SW 1271 (cell line): ENCODE data around the gene TTF2.

Experiments used
- DNase-seq, 2 experiments: peaks; one replicate each; lab custom pipeline; 2025; lab: John Stamatoyannopoulos, UW

TTF2 gene

DNA sequence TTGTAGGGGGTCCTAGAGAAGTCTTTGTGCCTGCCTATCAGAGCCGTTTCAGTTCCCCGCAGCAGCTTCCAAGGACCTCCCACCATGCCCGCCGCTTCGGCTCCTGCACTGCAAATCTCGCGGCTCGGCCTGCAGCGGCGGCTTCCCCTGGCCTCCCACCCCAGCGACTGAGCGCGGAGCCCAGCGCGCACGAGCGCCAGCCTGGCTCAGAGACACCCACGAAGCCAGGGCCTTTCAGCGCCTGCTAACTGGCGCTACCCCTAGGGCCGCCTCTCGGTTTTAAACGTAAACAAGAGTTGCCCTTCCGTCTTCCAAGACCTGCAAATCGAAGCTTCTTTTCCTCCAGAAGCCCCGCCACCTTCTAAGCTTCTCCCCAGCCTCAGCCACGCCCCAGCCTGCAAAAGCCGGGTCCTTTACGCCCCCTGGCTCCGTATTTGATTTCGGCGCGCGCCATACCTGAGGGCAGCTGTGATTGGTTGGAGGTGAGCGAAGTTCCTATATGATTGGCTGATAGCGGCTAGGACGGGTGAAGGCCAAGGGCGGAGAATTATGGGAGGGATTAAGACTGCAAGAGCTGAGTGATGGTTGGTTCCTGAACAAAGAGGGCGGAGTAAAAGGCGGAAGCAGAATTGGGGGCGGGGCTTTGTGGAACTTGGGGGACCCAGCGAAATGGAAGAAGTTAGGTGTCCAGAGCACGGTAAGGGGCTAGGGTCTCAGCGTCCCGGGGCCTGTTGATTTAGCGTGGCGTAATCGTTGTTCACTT is at the start of gene TTF2:
Gene TTF2, plus strand, starts transcription at position 649 of the 763 bp plus-strand sequence. Its CDS starts 21 bp downstream, at position 670.
- peak; percentile 90 to 98 for DNase-seq

DNA sequence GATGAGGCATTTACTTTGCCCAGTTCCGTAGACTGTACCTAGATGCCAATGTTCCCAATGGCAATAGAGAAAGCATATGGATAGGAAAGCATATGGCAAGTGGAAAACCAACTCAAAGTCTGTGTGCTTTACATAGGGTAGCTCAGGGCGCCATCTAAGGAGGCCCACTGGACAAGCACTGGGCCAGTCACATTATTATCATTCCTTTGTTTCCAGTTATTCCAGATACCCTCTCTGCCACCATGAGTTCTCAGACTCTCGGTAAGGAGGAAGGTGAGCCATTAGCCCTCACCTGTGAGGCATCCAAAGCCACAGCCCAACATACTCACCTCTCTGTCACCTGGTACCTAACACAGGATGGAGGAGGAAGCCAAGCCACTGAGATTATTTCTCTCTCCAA is 48.8 kb upstream of the TTF2 start:
- DNase-seq, result no peak

DNA sequence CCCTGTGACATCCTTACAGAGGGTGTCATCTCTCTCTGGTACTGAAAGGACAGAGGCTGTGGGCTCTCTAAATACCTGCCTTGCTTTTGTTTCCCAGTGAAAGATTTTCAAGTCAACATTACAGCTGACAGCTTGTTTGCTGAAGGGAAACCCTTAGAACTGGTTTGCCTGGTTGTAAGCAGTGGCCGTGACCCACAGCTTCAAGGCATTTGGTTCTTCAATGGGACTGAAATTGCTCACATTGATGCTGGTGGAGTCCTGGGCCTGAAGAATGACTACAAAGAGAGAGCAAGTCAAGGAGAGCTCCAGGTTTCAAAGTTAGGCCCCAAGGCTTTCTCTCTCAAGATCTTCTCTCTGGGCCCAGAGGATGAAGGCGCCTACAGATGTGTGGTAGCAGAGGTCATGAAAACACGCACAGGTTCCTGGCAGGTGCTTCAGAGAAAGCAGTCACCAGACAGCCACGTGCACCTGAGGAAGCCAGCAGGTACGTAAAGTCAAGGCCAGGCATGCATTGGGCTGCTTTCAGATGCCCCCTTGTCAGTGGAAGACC is 46.7 kb upstream of the TTF2 start:
- no peak for DNase-seq

DNA sequence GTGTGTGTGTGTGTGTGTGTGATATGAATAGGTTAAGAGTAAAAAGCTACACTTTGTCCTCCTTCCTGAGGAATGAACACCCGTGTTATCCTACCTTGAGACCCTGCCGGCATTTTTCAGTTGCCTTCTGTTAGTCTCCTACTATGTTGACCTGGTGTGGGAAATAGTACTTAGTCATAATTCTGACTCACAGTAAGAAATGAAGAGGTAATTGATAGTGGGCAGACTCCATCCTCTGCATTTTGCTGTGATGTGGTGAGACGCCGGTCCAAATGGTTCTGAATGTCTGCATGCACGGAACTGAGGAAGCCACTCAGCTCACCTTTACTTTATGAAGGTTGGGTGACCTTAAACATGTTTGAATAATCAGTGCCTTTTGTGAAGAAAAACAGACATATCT is 45.9 kb upstream of the TTF2 start:
- DNase-seq, result no peak

DNA sequence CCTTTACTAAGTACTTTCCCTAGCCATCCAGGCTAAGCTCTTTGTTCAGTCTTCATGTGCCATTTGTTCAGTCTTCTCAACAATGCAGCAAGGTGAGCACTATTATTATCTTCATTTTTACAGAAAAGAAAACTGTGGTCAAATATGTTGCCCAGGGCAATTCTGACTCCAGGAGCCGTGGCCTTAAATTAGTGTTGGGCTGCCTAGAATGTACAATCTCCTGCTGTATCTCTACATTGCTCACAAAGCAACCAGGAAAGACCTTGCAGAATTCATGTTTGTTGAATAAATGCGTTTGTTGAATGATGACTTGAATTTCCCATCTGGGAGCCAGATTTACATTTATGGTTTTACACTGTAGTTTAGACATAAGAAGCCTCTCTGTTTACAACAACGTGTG is 44.4 kb upstream of the TTF2 start:
- no peak for DNase-seq

DNA sequence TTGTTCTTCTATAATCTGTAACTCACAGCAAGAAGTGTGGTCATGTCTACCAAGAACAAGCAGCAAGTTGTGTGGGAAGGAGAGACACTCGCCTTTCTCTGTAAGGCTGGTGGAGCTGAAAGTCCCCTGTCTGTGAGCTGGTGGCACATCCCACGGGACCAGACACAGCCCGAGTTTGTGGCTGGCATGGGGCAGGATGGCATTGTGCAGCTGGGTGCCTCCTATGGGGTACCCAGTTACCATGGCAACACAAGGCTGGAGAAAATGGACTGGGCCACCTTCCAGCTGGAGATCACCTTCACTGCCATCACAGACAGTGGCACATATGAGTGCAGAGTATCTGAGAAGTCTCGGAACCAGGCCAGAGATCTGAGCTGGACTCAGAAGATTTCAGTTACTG is 43.1 kb upstream of the TTF2 start:
- DNase-seq, result no peak

DNA sequence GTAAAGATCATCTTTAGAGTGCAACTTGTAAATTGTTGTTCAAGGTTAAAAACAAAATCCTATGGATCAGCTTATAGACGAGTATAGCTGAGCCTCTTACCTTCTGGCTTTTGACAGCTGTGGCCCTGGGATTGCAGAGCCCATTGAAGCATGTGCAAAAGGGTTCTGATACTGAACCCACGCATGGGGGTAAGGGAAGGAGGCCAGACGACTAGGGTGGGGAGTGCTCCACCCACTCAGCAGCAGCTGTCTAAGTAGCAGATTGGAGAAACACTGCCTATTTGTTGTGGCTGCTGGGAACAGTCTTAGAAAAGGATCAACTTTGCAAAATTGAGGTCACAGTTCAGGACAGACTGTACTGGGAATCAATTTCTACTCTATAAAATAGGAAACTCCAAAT is 42.5 kb upstream of the TTF2 start:
- no peak for DNase-seq

DNA sequence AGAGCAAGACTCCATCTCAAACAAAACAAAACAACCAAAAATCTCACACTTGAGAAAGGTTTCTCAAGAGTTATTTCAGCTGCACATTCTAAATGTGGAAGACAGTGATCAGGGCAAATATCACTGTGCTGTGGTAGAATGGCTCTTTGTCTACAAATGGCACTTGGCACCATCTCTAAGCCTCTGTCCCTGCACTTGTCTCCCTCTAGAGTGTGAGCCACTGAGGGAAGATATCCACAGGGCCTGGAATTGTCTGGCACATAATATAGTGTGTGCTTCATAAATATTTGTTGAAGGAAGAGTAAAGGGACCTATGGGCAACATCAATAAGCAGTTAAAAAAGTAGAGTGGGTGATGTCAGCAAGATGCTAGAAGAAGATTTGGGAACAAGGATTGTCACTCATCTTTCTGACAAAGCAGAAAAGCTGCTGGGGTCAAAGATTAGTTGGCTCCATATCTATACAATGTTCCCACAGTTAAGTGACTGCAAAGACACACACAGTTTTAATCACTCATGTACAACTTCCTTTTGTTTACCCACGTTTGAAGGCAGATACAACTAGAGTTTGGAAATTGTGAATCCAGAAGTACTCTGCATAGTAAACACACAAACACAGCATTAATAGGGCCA is 39.5 kb upstream of the TTF2 start:
- no peak for DNase-seq

DNA sequence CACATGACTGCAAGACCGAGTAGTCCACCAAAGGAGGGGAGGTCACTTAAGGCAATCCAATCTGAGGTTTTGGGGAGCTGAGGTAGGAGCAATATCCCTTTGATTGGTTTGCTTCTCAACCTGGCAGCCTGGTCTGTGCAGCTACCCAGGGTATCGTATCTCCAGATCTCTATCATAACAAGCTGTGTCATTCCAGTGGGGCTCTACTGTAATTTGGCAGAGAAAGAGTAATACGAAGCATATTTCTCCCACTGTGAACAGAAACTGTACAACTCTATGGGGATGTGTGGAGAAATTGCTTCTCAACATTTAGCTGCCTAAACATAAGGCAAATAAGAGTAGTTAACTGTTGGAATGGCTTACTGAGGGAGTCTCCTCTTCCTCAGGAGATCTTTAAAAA is 38.0 kb upstream of the TTF2 start:
- no peak for DNase-seq

DNA sequence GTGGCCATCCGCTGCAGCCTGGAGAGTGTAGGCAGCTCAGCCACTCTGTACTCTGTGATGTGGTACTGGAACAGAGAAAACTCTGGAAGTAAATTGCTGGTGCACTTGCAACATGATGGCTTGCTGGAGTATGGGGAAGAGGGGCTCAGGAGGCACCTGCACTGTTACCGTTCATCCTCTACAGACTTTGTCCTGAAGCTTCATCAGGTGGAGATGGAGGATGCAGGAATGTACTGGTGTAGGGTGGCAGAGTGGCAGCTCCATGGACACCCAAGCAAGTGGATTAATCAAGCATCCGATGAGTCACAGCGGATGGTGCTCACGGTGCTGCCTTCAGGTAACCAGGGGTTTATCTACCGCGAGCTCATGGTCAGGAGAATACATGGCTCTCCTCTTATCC is 34.6 kb upstream of the TTF2 start:
- DNase-seq, result no peak

DNA sequence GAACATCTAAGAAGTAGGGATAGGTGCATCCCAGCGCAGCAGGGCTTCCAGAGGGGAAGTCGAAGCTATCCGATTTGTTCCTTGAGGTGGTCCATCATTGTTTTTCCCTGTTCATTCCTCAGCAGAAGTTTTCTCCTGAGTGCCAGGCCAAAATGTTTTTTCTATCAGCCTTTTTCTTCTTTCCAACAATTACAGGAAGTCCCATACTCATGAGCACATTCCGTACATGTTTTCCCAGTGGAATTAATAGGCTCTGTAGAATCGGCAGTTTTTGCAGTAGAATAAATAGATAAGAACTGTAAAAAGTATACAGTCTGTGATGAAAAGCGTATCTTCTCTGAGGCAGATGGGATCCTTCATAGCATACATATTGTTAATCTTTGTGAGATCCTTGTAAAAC is 33.8 kb upstream of the TTF2 start:
- no peak for DNase-seq

DNA sequence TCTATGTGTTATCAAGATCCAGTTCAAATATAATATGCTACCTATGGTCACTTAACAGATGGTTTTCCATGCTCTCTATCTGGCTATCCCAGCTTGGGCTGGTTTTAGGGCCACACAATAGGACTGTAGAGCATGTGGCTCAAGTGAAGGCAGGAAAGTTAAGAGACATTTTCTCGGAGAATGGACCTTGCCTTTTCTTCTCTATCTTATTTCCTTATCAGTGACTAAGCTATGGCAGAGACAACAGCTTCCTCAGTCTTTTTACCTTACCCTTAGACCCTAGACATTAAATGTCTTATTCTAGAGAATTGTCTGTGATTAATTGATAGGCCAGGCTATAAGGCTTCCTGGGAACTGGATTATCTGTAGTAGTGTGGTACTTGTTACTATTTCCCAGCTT is 30.4 kb upstream of the TTF2 start:
- DNase-seq, result no peak

DNA sequence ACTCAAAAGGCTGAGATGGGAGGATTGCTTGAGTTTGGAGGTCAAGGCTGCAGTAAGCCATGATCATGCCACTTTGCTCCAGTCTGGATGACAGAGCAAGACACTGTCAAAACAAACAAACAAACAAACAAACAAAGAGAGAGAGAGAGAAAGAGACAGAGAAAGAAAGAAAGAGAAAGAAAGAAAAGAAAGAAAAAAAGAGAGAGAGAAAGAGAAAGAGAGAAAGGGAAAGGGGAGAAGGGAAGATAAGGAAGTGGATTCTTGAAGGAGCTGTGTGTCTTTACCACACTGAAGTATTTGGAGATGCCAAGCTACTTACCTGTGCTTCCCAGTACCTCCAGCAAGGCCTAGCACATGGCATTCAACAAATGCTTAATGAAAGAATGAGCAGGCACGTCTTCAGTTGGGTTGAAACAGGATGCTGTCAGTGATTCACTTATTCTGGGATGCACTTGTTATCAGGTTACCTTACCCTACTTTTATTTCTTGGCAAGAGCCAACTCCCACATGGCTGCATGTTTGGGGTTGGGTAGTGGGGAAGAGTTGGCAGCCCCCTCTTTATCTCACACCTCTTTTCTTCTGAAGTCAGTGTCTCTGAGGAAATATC is 29.8 kb upstream of the TTF2 start:
- no peak for DNase-seq

DNA sequence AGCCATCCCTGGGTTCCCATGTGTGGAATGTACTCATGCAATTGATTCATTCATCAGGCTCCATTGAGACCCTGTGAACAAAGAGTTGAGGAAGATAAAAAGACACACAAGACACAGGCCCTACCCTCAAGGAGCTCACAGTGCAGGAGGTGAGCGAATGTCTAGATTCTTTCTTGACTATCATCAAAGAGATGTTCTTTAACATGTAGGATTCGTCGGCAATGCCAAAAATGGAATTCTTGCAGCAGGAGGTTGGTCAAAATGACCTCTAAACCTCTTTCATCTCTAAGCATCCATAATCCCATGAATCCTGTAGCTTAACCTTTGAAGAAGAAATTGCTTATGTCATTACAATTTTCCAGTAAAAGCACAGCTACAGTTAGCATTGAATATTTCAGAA is 27.9 kb upstream of the TTF2 start:
- no peak for DNase-seq

DNA sequence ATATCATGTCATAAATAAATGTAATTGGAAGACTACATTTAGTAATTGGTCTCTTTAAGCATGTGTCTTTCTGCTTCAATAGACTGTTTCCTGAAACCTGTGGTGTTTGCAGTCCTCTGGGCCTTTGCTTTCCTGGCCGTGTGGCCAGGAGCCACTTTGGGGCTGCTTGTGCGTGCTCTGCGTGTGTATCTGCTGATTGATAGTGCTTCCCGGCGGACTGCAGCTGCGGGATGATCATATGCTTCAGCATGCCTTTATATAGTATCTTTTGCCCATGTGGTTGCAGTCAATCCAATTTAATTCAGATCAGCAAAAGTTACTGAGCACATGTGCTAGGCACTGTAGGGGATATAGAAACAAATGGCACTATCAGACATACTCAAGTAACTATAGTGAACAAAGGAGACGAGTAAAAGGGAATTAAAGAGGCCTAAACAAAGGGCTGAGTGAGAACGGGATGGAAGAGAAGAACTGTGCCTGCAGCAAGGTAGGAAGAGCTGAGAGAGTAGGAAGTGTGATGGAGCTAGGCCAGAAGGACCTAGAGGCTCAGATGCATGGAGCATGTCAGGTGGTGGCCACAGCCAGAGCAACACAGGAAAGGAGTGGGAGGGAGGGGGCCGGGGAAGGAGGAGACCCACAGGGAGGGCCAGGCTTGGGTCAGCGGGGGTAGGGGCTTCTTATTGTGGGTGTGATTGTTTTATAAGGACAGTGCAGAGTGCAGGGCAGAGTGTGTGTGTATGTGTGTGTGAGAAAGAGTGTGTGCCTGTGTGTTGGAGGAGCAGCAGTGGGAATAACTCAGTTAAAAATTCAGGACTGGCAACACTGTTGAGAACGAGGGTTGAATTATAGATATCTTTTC is 27.2 kb upstream of the TTF2 start:
- no peak for DNase-seq

DNA sequence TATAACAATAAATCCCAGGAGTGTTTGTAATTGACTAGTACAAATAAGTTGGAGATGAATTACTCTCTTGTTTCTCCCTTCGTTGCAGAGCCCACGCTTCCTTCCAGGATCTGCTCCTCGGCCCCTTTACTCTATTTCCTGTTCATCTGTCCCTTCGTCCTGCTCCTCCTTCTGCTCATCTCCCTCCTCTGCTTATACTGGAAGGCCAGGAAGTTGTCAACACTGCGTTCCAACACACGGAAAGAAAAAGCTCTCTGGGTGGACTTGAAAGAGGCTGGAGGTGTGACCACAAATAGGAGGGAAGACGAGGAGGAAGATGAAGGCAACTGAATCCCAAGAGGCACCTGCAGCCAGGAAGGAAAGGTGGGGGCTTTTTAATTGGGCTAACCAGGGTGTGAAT is 26.4 kb upstream of the TTF2 start:
- no peak for DNase-seq

DNA sequence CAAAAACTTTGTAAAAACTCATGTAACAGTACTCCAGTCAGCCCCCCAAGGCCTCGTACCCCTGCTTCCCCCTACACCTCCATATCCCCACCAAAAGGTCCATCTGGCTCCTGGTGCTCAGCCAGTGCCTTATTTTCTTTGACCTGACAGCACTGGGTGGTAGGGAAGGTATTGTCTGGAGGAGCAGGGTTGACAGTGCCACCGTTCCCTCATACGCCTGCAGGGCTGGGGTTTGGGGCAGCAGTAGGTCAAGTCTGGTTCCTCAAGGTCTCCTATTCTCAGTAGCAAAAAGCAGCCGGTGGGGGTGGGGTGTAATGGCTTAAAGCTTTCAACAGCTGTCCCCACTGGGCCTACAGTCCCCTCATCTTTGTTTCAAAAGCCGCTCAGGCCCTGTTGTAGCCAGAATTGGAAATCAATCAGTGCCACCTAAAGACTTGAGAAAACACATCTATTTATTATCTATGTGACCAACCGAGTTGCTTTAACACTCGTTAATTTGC is 25.3 kb upstream of the TTF2 start:
- DNase-seq, result no peak

DNA sequence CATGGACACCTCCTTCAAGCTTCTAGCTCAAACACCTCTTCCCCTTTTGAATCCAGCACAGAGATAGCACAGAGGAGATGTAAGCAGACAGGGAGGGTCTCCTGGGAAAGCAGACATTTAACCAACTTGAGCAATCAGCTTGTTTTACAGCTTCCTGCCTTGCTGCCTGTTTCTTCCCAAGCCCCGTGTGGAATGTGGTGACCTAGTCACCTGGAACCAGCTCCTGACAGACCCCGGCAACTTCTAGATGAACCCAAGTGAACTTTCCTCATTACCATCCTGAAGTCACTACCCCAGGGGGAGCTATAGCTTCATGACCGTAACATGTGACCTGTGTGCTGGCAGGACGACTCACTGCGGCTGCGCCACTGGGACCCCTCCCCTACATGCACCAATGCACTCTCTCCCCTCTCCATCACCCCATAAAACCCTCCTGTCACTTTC is 24.1 kb upstream of the TTF2 start:
- DNase-seq, result no peak

DNA sequence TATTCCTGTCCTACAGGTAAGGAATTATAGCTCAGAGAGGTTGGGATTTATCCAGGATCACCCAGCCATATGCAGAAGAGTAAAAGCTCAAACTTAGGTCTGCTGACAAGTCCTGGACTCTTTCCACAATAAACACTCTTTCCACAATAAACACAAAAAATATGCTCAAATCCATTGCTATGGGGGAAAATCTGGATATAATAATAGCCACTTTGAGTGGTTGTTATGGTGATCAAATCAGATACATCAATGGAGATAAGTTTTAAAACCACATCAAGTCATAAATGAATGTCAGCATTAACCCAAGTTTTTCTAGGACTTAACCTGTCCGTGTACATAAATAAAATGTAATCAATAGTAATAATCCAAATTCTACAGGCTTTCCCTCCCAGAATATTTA is 22.3 kb upstream of the TTF2 start:
- no peak for DNase-seq

DNA sequence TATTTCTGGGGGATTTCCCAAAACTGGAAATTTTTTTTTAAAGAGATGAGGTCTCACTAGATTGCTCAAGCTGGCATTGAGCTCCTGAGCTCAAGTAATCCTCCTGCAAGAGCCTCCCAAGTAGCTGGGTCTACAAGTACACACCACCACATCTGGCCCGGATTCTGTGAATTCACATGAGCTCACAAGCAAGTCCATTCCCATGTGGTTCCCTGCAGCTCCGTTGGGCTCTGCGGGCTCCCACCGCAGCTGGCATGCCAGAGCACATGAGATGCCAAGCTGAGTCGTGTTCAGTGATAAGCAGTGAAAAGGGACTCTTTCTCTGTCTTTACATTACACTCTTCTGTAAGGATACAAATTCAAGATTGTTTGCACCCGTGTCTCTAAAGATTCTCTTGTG is 21.9 kb upstream of the TTF2 start:
- DNase-seq, result no peak

DNA sequence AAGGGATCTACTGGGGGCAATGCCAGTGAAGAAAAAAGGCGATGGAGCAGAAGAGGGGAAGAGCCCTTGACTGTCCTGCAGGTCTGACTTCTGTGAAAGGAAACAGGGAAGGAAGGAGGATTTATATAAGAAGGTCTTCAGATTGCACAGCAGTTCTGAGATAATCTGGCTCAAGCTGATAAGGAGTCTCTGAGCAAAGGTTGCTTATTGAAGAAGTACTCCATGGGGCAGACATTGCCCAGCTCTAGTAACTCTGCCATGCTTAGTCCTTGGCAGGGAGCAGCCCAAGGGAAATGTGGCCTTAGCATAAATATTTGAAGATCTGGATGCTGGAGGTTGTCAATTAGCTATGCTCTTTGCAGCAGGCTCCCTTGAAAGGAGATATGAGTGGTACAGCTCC is 15.9 kb upstream of the TTF2 start:
- no peak for DNase-seq

DNA sequence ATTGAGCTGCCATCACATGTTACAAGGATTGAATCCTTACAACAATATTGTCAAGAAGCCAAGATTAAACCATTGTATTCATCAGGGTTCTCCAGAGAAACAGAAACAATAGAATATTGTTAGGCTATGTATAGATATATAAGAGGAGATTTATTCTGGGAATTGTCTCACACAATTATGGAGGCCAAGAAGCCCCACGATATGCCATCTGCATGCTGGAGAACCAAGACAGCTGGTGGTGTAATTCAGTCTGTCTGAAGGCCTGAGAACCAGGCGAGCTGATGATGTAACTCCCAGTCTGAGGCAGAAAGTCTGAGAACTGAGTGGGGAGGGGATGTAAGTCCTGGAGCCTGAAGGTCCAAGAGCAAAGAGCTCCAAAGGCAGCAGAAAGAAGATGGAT is 14.5 kb upstream of the TTF2 start:
- no peak for DNase-seq
